ENCODE measurements around the gene PATJ.
"Not testable (repeated sequence)": the region's sequence is repeated elsewhere in the genome, so short reads cannot be mapped to it uniquely, and the experiment has no call there.

The PATJ gene

GRCh38 chr1:61887076-61887867 is 145.0 kb downstream of the PATJ start:
- DNase-seq (ENCODE audit: low spot score), result no peak

GRCh38 chr1:61887931-61888564 is 145.8 kb downstream of the PATJ start:
- peak; percentile 20 for DNase-seq (ENCODE audit: low spot score)

- DNase-seq (ENCODE audit: low spot score), result no peak
These were observed 146.5 kb downstream of the PATJ start for GRCh38 chr1:61888808-61889207.

- DNase-seq (ENCODE audit: low spot score), result not testable (repeated sequence)
These were observed 148.2 kb downstream of the PATJ start for GRCh38 chr1:61890435-61890834.

- DNase-seq (ENCODE audit: low spot score), result no peak
These were observed 150.7 kb downstream of the PATJ start for GRCh38 chr1:61892977-61893376.

GRCh38 chr1:61894296-61894695 is 152.0 kb downstream of the PATJ start:
- not testable (repeated sequence) for DNase-seq (ENCODE audit: low spot score)

- DNase-seq (ENCODE audit: low spot score), result no peak
These were observed 152.9 kb downstream of the PATJ start for GRCh38 chr1:61895175-61895574.

GRCh38 chr1:61898658-61899057 is 156.4 kb downstream of the PATJ start:
- no peak for DNase-seq (ENCODE audit: low spot score)

- no peak for DNase-seq (ENCODE audit: low spot score)
These were observed 162.1 kb downstream of the PATJ start for GRCh38 chr1:61904354-61904753.

GRCh38 chr1:61907102-61907501 is 164.8 kb downstream of the PATJ start:
- no peak for DNase-seq (ENCODE audit: low spot score)

GRCh38 chr1:61910035-61910434 is 167.8 kb downstream of the PATJ start:
- no peak for DNase-seq (ENCODE audit: low spot score)

- DNase-seq (ENCODE audit: low spot score), result no peak
These were observed 172.7 kb downstream of the PATJ start for GRCh38 chr1:61914823-61915482.

- no peak for DNase-seq (ENCODE audit: low spot score)
These were observed 179.2 kb downstream of the PATJ start for GRCh38 chr1:61921435-61921834.

- no peak for DNase-seq (ENCODE audit: low spot score)
These were observed 180.7 kb downstream of the PATJ start for GRCh38 chr1:61922950-61923480.

GRCh38 chr1:61925591-61926298 is 183.5 kb downstream of the PATJ start:
- DNase-seq (ENCODE audit: low spot score), result no peak

- DNase-seq (ENCODE audit: low spot score), result no peak
These were observed 184.3 kb downstream of the PATJ start for GRCh38 chr1:61926597-61926996.

- peak; percentile 5 for DNase-seq (ENCODE audit: low spot score)
These were observed 187.9 kb downstream of the PATJ start for GRCh38 chr1:61930116-61930645.

- DNase-seq (ENCODE audit: low spot score), result no peak
These were observed 189.5 kb downstream of the PATJ start for GRCh38 chr1:61931587-61932279.

GRCh38 chr1:61935516-61935915 is 193.2 kb downstream of the PATJ start:
- no peak for DNase-seq (ENCODE audit: low spot score)

- no peak for DNase-seq (ENCODE audit: low spot score)
These were observed 194.6 kb downstream of the PATJ start for GRCh38 chr1:61936839-61937238.

GRCh38 chr1:61941794-61942193 is 199.5 kb downstream of the PATJ start:
- no peak for DNase-seq (ENCODE audit: low spot score)
